ENCODE data around the gene AUTS2.

Gene AUTS2

GRCh38 chr7:69996121-69996520, 397.8 kb downstream of the AUTS2 start:
- no peak for TF ChIP-seq CTCF (IDR thresholded peaks at IDR 0.05; ENCODE audit: low read depth, low read length, missing control alignments)
- H3K4me3 ChIP-seq (ENCODE audit: low read depth, low read length): no peak overlapping the region
- no peak for DNase-seq (ENCODE audit: low read depth)

- DNase-seq (ENCODE audit: low read depth): no peak
- TF ChIP-seq CTCF (IDR thresholded peaks at IDR 0.05; ENCODE audit: low read depth, low read length, missing control alignments): no peak
Observed at GRCh38 chr7:70000737-70001348, 402.6 kb downstream of the AUTS2 start.

GRCh38 chr7:70005480-70005879, 407.2 kb downstream of the AUTS2 start:
- H3K4me3 ChIP-seq (ENCODE audit: low read depth, low read length): no peak overlapping the region
- no peak for DNase-seq (ENCODE audit: low read depth)
- TF ChIP-seq CTCF (IDR thresholded peaks at IDR 0.05; ENCODE audit: low read depth, low read length, missing control alignments): no peak

More at GRCh38 chr7:70000737-70001348, 402.6 kb downstream of the AUTS2 start:
- no peak overlapping the region for H3K4me3 ChIP-seq (ENCODE audit: low read depth, low read length)

GRCh38 chr7:70005891-70006260, 407.6 kb downstream of the AUTS2 start:
- TF ChIP-seq CTCF (IDR thresholded peaks at IDR 0.05; ENCODE audit: low read depth, low read length, missing control alignments): no peak
- DNase-seq (ENCODE audit: low read depth): no peak
- no peak overlapping the region for H3K4me3 ChIP-seq (ENCODE audit: low read depth, low read length)

DNA sequence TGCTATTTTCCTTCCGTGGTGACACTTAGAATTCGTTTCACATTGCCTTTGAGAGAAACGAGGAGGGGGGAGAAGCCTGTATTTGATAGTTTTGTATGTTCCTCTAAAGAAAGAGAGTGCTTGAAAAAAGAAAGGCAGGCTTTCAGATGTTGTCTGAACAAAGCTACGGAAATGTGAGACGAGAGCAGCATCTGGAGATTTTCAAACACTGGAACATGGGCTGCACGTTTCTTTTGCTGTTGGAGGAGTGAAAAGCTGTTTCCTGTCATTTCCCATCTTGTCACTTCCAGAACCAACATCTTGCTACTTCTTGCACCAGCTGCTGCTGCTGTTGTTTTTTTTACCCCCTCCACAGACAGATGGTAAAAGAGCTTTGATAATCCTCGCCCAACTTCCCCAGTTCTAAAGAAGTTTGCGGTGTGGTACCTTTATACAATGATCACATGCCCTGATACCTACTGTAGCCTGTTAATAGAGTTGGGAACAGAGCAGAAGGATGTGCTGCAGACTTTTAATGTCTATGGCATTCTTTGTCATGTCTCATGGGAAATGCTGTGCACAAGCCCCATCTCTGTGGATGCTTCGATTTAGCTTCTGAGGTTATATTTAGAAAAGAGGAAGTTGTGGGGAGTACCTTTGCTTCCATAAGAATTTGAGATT, 408.1 kb downstream of the AUTS2 start:
- DNase-seq (ENCODE audit: low read depth): no peak
- TF ChIP-seq CTCF (IDR thresholded peaks at IDR 0.05; ENCODE audit: low read depth, low read length, missing control alignments): no peak
- no peak overlapping the region for H3K4me3 ChIP-seq (ENCODE audit: low read depth, low read length)

- DNase-seq (ENCODE audit: low read depth): no peak
- H3K4me3 ChIP-seq (ENCODE audit: low read depth, low read length): no peak overlapping the region
- no peak for TF ChIP-seq CTCF (IDR thresholded peaks at IDR 0.05; ENCODE audit: low read depth, low read length, missing control alignments)
Observed at GRCh38 chr7:70008466-70008865, 410.2 kb downstream of the AUTS2 start.

Measured in GM12864 (cell line).